Stromal cell of bone marrow (primary cell): ENCODE measurements around the gene NEDD4L.
A peak's percentile ranks its signal among the peaks of the same experiment; 100 is the strongest.

Experiments used
- DNase-seq: peaks from one replicate; pipeline ENCODE4 v3.0.0-alpha.2; 2012; ENCODE audit warnings: low read depth

NEDD4L gene

GRCh38 chr18:58212274-58212673 is 168.2 kb downstream of the NEDD4L start:
- no peak for DNase-seq

GRCh38 chr18:58213440-58213839 is 169.4 kb downstream of the NEDD4L start:
- DNase-seq, result peak; percentile 82

GRCh38 chr18:58215011-58215410 is 171.0 kb downstream of the NEDD4L start:
- no peak for DNase-seq

GRCh38 chr18:58216071-58216481 is 172.1 kb downstream of the NEDD4L start:
- no peak for DNase-seq

GRCh38 chr18:58217052-58217451 is 173.0 kb downstream of the NEDD4L start:
- no peak for DNase-seq

- no peak for DNase-seq
Measured at GRCh38 chr18:58218117-58218516, 174.1 kb downstream of the NEDD4L start.

- no peak for DNase-seq
Measured at GRCh38 chr18:58221060-58221725, 177.2 kb downstream of the NEDD4L start.

- DNase-seq, result no peak
Measured at GRCh38 chr18:58222432-58223125, 178.6 kb downstream of the NEDD4L start.

GRCh38 chr18:58223717-58224424 is 179.8 kb downstream of the NEDD4L start:
- DNase-seq, result peak; percentile 91

- no peak for DNase-seq
Measured at GRCh38 chr18:58224425-58224750, 180.4 kb downstream of the NEDD4L start.

- no peak for DNase-seq
Measured at GRCh38 chr18:58225101-58225500, 181.1 kb downstream of the NEDD4L start.

- no peak for DNase-seq
Measured at GRCh38 chr18:58226429-58226828, 182.4 kb downstream of the NEDD4L start.

- DNase-seq, result no peak
Measured at GRCh38 chr18:58227361-58227930, 183.4 kb downstream of the NEDD4L start.

- no peak for DNase-seq
Measured at GRCh38 chr18:58228176-58228575, 184.2 kb downstream of the NEDD4L start.

GRCh38 chr18:58228762-58229161 is 184.7 kb downstream of the NEDD4L start:
- no peak for DNase-seq

GRCh38 chr18:58229162-58229561 is 185.1 kb downstream of the NEDD4L start:
- DNase-seq, result no peak

- no peak for DNase-seq
Measured at GRCh38 chr18:58230438-58231179, 186.6 kb downstream of the NEDD4L start.

GRCh38 chr18:58231930-58232329 is 187.9 kb downstream of the NEDD4L start:
- no peak for DNase-seq

GRCh38 chr18:58232668-58233067 is 188.6 kb downstream of the NEDD4L start:
- no peak for DNase-seq

GRCh38 chr18:58234359-58234741 is 190.3 kb downstream of the NEDD4L start:
- no peak for DNase-seq

GRCh38 chr18:58235001-58235436 is 191.0 kb downstream of the NEDD4L start:
- DNase-seq, result no peak

GRCh38 chr18:58239879-58240278 is 195.9 kb downstream of the NEDD4L start:
- no peak for DNase-seq
